Measurements from ENCODE around the gene CCDC177. TPM values are rescaled to one million over a fixed set of nuclear protein-coding genes. Genes with fewer than 3 reads are reported as not detected.

Gene CCDC177
- total RNA-seq, 1 donor from 2014 or later, result 3.4 TPM

DNA sequence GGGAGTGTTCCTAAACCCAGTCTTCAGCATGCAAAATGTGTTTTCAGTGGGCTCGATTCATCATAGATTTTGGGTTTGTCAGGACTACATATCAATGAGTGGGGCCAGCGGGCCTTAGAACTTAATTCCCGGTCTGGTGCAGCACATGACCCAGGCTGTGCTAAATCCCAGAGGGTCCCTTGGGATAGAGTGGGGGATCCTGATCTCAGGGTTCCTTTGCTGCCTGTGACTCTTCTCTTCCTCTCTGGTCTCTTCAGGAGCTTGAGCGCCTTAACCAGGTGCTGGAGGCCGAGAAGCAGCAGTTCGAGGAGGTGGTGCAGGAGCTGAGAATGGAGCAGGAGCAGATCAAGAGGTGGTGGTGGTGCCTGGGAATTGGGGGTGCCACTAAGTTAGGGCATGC lies 52.6 kb downstream of the CCDC177 start:
- Mint-ChIP-seq H3K9me3 (no peaks in the 10 kb centered on the region), H3K4me1 (ENCODE audit: unreplicated experiment) (peaks cover 15% of the 10 kb centered on the region), H3K36me3 (no peaks in the 10 kb centered on the region), H3K27ac (no peak overlapping the region), H3K4me3 (no peak overlapping the region), H3K27me3 (peaks cover 3% of the 10 kb centered on the region)
- no peak for DNase-seq (ENCODE audit: extremely low spot score, unreplicated experiment)
- TF ChIP-seq, protein P1, sequence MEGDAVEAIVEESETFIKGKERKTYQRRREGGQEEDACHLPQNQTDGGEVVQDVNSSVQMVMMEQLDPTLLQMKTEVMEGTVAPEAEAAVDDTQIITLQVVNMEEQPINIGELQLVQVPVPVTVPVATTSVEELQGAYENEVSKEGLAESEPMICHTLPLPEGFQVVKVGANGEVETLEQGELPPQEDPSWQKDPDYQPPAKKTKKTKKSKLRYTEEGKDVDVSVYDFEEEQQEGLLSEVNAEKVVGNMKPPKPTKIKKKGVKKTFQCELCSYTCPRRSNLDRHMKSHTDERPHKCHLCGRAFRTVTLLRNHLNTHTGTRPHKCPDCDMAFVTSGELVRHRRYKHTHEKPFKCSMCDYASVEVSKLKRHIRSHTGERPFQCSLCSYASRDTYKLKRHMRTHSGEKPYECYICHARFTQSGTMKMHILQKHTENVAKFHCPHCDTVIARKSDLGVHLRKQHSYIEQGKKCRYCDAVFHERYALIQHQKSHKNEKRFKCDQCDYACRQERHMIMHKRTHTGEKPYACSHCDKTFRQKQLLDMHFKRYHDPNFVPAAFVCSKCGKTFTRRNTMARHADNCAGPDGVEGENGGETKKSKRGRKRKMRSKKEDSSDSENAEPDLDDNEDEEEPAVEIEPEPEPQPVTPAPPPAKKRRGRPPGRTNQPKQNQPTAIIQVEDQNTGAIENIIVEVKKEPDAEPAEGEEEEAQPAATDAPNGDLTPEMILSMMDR (conservative IDR thresholded peaks at IDR 0.05), result no peak

Other genes starting within 250 kb of the CCDC177 start
- 238 and 308 TPM in 2 replicates for gene ERH, start 176.6 kb downstream of the CCDC177 start, total RNA-seq (ENCODE audit: low replicate concordance)
- 60.9 and 74.8 TPM in 2 replicates for gene SLC39A9, start 176.2 kb downstream of the CCDC177 start, total RNA-seq (ENCODE audit: low replicate concordance)
- gene PLEKHD1, start 90.1 kb downstream of the CCDC177 start, total RNA-seq (ENCODE audit: low replicate concordance), result 0.12 and 0.48 TPM in 2 replicates
- gene SUSD6, start 36.7 kb upstream of the CCDC177 start, total RNA-seq (ENCODE audit: low replicate concordance), result 31.7 and 78.9 TPM in 2 replicates
- 388 and 417 TPM in 2 replicates for gene SRSF5, start 192.3 kb upstream of the CCDC177 start, total RNA-seq (ENCODE audit: low replicate concordance)
- not detected in 2 replicates for gene SLC10A1, start 222.4 kb upstream of the CCDC177 start, total RNA-seq (ENCODE audit: low replicate concordance)

All from type B pancreatic cell (in vitro differentiated cells).